Nucleus accumbens (tissue), 56 donors: Measurements from ENCODE around the gene OSCP1.

Source experiments
- DNase-seq, 56 donors: peaks; one replicate each; lab custom pipeline; 2025; lab: John Stamatoyannopoulos, UW

OSCP1 gene

DNA sequence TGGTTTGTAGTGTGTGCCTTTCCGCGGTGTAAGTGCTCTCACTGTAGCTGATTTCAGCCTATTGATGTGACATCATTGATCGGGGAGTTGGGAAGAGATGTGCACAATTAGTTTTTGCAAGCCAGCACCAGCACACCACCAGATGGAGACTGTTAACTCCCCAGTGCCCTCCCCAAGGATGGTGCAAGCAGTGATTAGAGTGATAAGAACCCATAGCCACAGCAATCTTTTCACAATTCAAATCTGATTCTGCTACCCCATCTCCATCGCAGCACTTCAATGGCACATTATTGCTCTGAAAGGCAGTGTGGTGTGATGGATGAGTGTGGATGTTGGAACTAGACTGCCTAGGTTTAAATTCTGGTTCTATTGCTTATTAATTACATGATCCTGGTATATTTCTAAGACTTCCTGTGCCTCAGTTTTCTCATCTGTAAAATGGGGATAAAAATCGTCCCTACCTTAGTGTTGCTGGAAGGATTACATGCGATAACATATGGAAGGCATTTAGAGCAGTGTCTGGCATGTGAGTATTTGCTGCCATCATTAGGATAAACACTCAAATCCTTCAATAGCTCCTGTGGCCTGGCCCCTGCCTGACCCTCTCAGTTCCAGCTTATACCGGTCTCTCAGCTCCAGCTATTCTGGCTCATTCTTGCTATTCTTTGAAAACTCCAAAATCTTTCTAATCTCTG, 25.8 kb upstream of the OSCP1 start:
- no peak for DNase-seq

DNA sequence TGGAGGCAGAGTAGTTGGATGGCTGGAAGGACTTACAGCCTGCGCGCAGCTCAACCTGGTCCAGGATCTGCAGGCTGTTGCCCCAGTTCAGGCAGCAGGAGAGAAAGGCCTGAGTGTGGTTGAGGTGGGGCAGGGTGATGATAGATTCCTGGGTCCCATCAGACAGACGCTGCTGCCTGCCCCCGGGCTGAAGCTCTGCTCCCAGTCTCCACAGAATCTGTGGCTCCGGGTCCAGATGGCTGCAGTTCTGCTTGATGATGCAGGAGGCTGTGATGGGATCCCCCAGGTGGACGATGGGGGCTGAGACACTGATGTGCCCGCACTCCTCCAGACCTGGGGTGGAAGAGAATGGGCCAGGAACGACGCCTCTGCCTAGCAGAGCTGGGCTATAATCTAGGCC, 25.1 kb upstream of the OSCP1 start:
- no peak for DNase-seq

DNA sequence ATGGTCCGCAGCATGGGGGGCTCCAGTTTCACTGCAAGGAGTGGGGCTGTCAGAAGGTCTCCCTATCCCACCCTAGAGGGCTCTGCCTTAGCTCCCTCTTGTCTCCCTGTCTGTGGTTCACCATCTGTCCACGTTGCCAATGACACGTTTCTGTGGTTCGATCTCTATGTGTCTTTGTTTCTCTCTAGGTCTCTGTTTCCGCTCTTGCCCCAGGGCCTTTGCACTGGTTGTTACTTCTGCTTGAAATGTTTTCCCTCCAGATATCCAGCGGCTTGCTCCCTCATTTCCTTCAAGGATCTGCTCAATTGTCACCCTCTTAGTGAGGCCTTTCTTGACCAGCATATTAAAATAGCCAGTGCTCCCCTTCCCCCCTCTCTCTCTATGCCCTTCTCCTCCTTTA, 22.4 kb upstream of the OSCP1 start:
- DNase-seq: no peak

DNA sequence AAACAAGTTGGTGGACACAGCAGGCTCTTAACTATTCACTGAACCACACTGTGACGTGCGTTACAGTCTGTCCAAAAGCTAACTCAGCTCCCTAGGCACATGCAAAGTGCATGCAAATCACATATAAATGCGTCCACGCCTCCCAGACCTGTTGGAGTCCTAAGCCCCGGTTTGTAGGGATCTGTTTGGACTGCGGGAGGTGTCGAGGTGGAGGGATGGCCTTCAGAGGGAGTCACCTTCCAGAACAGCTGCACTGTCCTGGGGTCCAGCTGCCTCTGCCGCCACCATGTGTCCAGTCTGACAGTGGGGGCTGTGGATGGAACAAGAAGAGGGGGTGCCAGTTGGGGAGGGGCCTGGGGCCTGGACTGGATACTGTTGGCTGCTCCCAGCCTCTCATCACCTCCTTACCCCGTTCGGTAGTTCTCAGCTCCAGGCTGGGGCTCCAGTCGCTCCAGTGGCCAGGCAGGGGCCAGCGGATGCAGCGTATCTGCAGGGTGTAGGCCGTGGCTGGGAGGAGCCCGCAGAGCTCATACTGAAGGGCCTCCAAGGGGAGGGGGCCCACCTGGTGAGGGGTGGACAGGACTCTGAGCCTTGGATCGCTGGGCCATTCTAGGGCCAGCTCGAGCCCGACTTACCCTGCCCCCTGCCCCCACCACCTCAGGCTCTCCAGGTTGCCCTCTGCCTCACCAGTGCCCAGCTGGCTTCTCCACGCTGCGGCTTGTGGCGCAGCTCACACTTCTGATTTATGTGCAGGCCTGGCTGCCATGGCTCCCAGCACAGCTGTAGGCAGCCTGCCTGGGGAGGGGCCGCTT, 21.8 kb upstream of the OSCP1 start:
- DNase-seq: no peak

DNA sequence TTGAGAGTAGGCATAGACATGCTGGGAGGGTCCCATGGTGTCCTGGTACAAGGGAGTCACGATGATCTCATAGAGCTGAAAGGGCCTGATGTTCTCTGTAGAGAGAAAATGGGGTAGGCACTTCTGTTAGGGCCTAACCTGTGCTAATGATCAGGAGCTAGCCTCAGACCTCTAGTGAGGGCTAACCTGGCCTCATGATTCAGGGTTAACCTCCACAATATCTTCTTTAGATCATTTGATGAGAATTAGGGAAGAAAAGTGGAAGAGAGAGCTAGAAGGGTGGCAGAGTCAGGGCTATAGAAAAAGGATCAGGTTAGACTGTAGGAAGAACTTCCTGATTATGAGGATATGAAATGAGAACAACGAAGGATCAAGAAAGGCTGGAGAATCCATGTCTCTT, 18.9 kb upstream of the OSCP1 start:
- no peak for DNase-seq

DNA sequence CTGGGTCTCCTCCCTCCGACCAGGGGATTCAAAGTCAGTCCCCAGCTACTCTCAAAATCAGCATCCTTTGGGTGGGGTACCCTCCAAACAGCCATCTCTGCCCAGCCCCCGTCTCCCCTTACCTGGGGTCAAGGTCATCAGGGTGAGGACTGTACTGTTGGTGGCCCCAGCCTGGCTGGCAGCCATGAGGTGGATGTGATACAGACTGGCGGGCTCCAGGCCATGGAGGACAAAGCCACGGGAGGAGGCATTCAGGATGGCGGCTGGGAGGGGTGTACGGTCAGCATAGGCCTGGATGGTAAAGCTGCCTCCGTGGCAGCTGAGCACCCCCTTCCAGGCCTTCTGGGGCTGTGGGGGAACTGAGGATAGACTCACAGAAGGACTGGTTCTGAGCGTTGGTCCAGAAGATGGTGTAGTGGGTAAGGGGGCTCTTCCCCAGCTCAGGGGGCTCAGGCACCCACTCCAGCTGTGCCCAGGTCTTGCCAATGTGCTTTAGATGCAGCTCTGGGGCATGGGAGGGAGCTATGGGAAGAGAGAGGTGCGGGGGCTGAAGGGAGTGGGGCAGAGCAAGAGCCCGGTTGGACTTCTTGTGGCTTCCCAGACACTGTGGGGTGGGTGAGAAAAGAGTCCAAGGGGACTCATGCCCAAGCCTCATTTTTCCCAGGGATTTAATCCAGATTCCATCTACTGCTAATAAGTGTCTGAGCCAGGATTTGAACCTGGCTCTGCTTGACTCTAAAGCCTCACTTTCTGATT, 17.6 kb upstream of the OSCP1 start:
- no peak for DNase-seq

DNA sequence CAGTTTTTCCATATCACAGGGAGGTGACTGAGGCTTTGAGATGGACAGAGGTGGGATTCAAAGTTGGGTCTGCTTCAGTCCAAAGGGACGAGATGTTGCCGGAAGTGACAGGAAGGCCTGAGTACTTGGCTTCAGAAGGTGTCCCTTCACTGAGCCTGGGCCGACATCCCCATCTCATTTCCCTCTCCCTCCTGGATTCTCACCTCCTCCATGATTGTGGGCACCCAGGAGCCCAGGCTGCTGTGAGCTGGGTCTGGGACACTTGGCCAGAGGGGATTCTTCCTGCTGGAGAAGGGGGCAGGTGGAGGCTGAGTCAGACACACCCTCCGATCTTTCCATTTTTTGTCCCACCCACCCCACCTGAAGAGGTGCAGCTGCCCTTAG, 16.8 kb upstream of the OSCP1 start:
- no peak for DNase-seq

DNA sequence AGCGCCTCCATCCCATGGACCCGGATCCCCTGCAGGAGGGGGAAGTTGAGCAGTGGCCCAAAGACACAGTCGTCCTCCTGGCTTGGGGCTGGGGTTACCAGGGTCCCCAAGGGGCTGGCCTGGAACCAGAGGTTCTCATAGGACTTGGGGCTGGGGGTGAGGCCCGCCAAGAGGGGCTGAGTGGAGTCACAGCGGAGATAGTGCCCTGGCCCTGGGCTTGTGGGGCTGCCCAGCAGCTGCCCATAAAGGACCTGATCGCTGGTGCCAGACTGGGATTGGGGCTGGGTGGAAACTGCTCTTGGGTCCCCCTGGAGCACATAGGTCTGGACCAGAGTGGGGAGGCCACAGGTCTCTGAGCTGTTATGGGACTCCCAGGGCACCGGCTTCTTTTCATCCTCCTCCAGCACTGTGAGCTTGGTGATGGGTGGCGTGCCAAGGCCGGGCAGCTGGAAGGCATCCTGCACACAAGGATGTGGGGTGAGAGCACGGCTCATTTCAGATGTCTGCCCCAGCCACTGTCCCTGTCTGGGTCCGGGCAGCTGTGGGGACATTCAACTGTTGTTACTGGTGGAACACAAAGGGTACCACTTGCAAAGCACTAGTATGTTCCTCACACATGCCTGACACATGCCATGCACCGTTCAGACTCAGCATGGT, 16.2 kb upstream of the OSCP1 start:
- no peak for DNase-seq

DNA sequence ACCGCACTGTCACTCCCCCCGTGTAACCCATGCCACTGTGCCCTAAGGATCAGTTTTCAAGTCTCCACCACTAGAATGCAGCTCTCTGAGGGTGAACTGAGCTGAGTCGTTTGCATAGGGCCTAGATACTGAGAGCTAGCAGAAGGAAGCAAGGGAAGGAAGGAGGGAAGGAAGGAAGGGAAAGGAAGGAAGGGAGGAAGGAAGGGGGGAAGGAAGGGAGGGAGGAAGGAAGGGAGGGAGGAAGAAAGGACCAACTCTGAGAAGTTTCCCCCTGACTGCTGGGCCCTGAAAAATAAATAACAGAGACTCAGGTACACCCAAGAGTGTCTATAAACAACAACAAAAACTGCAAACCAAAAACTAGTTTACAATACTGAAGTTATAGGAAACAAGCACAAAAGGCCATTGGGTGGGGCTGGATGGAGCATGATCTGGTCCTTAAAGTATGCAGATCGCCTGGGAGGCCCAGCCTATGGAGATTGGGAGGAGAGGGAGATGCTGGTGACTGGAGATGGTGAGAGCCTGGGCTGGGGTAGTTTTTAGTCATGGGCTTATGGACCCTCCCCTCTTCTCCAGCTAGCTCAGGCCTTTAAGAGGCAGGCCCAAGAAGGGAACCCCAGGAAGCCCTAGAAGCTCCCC, 15.6 kb upstream of the OSCP1 start:
- DNase-seq: no peak

DNA sequence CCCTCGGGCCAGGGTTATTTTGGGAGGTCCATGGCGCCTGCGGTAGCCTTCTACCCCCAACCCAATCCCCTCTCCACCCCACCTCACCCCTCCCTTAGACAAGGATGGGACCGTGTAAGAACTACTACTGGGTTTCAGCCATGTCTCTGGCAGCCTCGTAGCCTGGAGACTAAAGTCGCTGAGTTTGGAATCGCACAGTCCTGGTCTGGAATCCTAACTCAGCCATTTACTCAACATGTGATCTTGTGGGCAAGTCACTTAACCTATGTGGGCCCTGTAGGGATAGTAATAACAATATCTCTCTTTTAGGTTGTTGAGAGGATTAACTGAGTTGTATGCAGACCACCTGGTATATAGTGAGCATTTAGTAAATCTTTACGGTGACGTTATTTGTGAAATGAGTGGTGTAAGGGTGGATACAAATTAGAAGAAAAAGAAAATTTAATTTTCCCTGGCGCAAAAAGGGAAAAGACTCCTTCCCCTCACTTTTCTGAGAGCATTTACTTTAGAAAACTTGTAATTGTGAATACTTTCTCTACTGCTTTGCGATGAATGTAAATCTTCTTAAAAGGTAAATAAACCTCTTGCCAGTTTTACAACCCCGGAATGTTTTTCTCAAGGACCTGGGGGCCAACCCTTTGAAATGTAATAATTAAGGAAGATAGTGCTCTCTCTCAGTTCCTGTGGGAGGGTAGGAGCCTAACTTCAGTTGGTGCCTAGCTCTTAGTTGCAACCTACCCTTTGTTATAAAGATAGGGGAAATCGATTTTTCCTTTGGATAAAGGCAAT, 14.5 kb upstream of the OSCP1 start:
- no peak for DNase-seq

DNA sequence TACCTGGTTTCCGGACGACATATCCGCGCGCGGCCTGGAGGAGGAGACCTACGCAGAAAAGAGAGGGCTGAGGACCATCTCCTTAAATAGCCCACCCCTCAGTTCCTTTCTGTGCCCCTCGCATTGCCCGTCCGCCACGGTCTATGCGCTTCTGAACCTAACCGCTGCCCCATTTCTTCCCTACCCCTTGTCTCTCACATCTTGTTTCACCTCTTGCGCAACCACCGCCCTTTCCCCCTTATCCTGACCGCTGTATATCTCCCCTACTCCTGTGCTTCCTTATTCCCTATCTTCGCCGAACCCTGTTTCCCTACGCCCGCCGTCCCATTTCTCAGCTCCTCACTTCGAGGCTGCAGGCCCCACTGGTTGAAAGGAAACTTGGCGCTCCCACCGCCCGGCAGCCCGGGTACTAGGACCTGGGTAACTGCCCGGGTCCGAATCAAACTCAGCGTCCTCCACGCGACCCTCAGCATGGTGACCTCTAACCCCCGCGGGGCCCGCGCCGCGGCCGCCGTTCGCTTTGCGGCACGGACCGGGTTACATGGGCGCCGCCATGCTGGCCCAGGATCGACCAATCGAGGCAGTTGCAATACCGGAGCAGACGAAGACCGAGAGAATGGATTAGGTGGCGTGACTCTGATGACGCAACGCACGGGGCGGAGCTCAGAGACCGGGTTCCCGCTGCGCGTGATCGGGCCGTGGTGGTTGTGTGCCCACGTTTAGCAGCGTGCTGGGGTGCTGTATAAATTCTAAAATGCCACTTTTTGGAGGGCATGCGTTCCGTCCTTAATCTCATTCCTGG, 13.8 kb upstream of the OSCP1 start, which contains the start of gene MRPS15:
Gene MRPS15 (minus strand): TSS at position 582 of the 802 bp plus-strand sequence. CDS start 109 bp downstream, at position 473.
- peak; percentile 57 to 98 (median 92) for DNase-seq

DNA sequence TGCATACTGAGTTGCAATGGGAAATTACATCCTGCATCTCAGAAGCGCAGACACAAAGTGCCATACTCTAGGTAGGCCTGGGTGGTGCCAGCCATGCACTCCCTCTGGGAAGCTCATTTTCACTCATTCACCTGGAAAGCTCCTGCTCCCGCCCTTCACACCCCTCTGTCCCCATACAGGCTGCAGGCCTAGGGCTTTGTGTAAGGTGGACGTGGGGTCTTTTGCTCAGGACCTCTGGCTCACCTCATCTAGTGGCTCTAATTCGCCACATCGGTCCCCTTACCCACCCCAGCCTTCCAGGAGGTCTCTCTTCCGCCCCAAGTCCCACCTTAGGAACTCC, 13.2 kb upstream of the OSCP1 start:
- DNase-seq: no peak

DNA sequence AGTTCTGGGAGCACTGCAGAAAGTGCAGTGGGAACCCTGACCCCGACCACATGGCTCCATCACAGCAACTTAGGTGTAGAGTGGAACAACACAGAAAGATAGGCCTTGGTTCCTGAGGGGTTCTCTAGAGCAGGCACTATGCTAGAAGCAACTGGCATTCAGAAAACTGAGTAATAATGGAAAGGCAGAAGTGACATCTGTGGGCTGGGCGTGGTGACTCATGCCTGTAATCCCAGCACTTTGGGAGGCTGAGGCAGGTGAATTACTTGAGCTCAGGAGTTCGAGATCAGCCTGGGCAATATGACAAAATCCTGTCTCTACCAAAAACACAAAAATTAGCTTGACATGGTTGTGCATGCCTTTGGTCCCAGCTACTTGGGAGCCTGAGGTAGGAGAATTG, 8.7 kb upstream of the OSCP1 start:
- DNase-seq: peak in 7 of 56 donors; percentile 4 to 30 (median 16)

DNA sequence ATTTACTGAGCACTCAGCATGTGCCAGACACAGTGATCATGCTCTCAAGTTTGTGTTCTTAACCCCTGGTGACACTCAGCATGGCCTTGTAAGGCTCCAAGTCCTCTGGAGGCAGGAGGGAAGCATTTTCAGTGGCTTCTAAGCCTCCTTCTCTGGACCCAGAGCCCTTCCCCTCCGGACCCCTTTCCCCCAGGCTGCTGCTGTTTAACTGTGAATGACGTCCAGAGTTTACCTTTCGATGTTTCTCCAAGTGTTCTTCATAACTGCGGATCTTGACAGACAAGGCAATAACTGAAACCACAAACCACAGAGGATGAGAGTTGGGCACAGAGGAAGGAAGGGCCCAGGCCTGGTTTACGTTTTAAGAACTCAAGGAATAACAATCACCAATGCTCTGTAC, 7.4 kb upstream of the OSCP1 start:
- DNase-seq: no peak

DNA sequence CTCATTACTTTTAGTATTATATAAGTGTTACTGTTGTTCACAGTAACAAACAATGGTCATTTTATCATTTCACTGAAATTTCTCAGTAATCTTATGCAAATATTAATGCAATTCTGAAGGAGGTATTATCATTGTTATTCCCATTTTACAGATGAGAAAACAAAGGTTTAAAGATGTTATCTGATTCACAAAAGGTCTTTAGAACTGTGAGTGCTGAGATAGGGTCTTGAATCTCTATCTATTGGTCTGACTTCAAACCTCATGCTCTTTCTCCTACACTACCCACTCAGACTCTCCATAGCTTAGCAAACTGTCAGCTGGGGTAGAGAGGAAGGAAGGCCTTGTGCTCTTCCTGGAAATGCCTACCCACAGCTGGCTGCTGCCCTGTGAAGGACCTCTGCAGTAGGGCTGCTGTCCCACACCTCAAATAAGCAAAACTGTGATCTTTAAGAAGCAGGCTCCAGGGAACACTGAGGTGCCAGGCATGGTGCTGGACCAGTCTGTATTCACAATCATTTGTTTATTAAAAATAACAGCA, 6.2 kb upstream of the OSCP1 start:
- no peak for DNase-seq

DNA sequence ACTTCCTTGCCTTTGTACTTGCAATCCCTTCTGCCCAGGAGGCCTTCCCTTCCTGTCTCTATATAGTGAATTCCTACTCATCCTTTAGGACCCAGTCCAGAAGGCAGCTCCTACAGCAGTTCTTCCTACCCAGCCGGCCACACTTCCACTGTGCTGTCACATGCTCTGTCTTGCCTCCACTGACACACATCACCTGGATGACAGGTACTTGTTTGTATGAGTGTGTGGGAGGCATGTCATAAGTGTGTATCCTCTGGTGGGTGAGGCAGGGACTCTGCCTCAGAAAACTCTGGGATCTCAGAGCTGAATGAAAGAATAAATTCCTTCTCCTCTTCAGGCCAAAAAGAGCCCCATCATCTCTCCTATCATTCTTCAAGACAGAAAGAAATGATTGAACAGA, 5.1 kb upstream of the OSCP1 start:
- DNase-seq: peak in 12 of 56 donors; percentile 5 to 43 (median 16)

DNA sequence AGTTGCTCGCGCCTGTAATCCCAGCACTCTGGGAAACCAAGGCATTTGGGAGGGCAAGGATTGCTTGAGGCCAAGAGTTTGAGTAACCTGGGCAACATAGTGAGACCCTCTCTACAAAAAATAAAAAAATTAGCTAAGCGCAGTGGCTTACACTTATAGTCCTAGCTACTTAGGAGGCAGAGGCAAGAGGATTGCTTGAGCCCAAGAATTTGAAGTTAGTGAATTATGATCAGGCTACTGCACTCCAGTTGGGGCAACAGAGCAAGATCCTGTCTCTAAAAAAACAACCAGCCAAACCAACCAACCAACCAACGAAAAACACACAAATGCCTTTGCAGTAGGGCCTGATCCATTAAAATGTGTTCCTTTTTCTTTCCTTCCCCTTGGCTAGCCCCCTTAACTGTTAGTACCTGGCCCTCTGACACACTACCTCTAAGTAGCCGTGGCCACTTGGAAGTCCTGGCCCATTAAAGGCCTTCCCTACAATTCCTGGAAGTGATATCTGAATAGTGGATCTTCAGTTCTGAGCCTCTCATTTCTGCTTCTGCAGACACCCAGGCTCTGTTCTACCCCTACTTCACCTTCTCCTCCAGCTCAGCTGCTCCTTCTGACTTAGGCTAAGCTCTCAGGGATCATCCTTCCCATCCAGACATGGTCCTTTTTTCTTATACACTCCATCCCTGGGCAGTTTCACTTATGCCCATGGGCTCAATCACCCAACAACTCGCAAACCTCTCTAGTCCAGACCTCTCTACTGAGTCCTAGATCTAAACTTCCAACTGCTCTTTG, 3.5 kb upstream of the OSCP1 start:
- no peak for DNase-seq

DNA sequence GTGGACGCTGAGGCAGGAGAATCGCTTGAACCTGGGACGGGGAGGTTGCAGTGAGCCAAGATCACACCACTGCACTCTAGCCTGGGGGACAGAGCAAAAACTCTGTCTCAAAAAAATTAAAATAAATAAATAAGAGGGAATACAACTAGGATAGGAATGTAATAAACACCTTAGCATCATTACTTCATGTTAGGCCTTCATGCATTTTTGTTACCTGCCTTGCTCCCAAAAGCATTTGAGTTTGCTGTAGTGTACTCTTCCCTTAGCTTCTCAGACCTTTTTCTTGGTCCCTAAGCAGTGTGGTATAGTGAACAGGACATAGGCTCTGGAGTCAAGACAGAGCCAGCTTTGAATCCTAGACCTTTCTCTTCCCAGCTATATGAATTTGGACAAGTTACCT, 2.8 kb upstream of the OSCP1 start:
- no peak for DNase-seq
